Measurements from ENCODE around the gene CDKN1A. TPM values are rescaled to one million over a fixed set of nuclear protein-coding genes. Genes with fewer than 3 reads are reported as not detected.

CDKN1A gene
- total and polyA plus RNA-seq, 2 donors from 2014 or later = 46.4 to 66.2 TPM

GRCh38 chr6:36691612-36692011, 13.1 kb downstream of the CDKN1A start:
- Histone ChIP-seq H3K9me3 (ENCODE audit: control insufficient read depth in 2 of 3, insufficient read depth in 1 of 3, low read length in 3 of 3) (no peaks in the 10 kb centered on the region), H3K27ac (ENCODE audit: low read depth in 2 of 2, low read length in 2 of 2) (no peak overlapping the region), H3K36me3 (ENCODE audit: control insufficient read depth in 2 of 3, insufficient read depth in 3 of 3, low read length in 3 of 3) (no peaks in the 10 kb centered on the region), H3K4me3 (ENCODE audit: low read length in 3 of 3) (no peak overlapping the region), H3K27me3 (ENCODE audit: control insufficient read depth, insufficient read depth, low read length) (no peaks in the 10 kb centered on the region), H3K9ac (ENCODE audit: low read length in 3 of 3) (no peak overlapping the region), H3K4me1 (ENCODE audit: control insufficient read depth in 2 of 3, insufficient read depth in 2 of 3, low read depth in 1 of 3, low read length in 3 of 3) (no peaks in the 10 kb centered on the region)
- intact Hi-C loops (cut with DNase I) = loop anchor here (10.0 kb wide), 1 partner anchor 53 kb away; no protein-coding TSS in a partner anchor
- TF ChIP-seq CTCF (IDR thresholded peaks at IDR 0.05; ENCODE audit: borderline replicate concordance, extremely low read depth, insufficient read depth) = no peak
- FAIRE-seq (no peak), DNase-seq (no peak)

GRCh38 chr6:36692220-36692619, 13.7 kb downstream of the CDKN1A start:
- no peak for TF ChIP-seq CTCF (IDR thresholded peaks at IDR 0.05; ENCODE audit: borderline replicate concordance, extremely low read depth, insufficient read depth)
- H3K27ac ChIP-seq (ENCODE audit: low read depth in 2 of 2, low read length in 2 of 2) = no peak overlapping the region
- H3K9ac ChIP-seq (ENCODE audit: low read length in 3 of 3) = no peak overlapping the region
- intact Hi-C loops (cut with DNase I) = loop anchor here (10.0 kb wide), 1 partner anchor 53 kb away; no protein-coding TSS in a partner anchor
- H3K9me3 ChIP-seq (ENCODE audit: control insufficient read depth in 2 of 3, insufficient read depth in 1 of 3, low read length in 3 of 3) = no peaks in the 10 kb centered on the region
- no peaks in the 10 kb centered on the region for H3K4me1 ChIP-seq (ENCODE audit: control insufficient read depth in 2 of 3, insufficient read depth in 2 of 3, low read depth in 1 of 3, low read length in 3 of 3)
- no peak for DNase-seq
- no peak overlapping the region for H3K4me3 ChIP-seq (ENCODE audit: low read length in 3 of 3)
- no peaks in the 10 kb centered on the region for H3K27me3 ChIP-seq (ENCODE audit: control insufficient read depth, insufficient read depth, low read length)
- no peak for FAIRE-seq
- H3K36me3 ChIP-seq (ENCODE audit: control insufficient read depth in 2 of 3, insufficient read depth in 3 of 3, low read length in 3 of 3) = no peaks in the 10 kb centered on the region

GRCh38 chr6:36692861-36693702, 14.6 kb downstream of the CDKN1A start:
- FAIRE-seq (no peak), DNase-seq (no peak)
- Histone ChIP-seq H3K9ac (ENCODE audit: low read length in 3 of 3) (no peak overlapping the region), H3K4me1 (ENCODE audit: control insufficient read depth in 2 of 3, insufficient read depth in 2 of 3, low read depth in 1 of 3, low read length in 3 of 3) (no peaks in the 10 kb centered on the region), H3K27ac (ENCODE audit: low read depth in 2 of 2, low read length in 2 of 2) (no peak overlapping the region), H3K9me3 (ENCODE audit: control insufficient read depth in 2 of 3, insufficient read depth in 1 of 3, low read length in 3 of 3) (no peaks in the 10 kb centered on the region), H3K4me3 (ENCODE audit: low read length in 3 of 3) (no peak overlapping the region), H3K27me3 (ENCODE audit: control insufficient read depth, insufficient read depth, low read length) (no peaks in the 10 kb centered on the region), H3K36me3 (ENCODE audit: control insufficient read depth in 2 of 3, insufficient read depth in 3 of 3, low read length in 3 of 3) (no peaks in the 10 kb centered on the region)
- no peak for TF ChIP-seq CTCF (IDR thresholded peaks at IDR 0.05; ENCODE audit: borderline replicate concordance, extremely low read depth, insufficient read depth)
- intact Hi-C loops (cut with DNase I) = loop anchor here (10.0 kb wide), 1 partner anchor 52 kb away; no protein-coding TSS in a partner anchor

All from kidney (tissue), 14 donors.